ENCODE data around the gene RPGRIP1L.

GRCh38 chr16:53745753-53746266 is 42.2 kb upstream of the RPGRIP1L start:
- no peak for TF ChIP-seq CTCF (conservative IDR thresholded peaks at IDR 0.05 in 1 of 2, IDR thresholded peaks at IDR 0.05 in 1 of 2; ENCODE audit: low read depth in 1 of 2, low read length in 2 of 2)
- TF ChIP-seq EZH2 (IDR thresholded peaks at IDR 0.05; ENCODE audit: low read length, missing control alignments), result no peak

Measured in fibroblast of lung (primary cell).